ENCODE data around the gene PLCH1.

The PLCH1 gene

GRCh38 chr3:155362808-155363689 lies 381.8 kb downstream of the PLCH1 start:
- no peak for TF ChIP-seq CTCF (IDR thresholded peaks at IDR 0.05)

DNA sequence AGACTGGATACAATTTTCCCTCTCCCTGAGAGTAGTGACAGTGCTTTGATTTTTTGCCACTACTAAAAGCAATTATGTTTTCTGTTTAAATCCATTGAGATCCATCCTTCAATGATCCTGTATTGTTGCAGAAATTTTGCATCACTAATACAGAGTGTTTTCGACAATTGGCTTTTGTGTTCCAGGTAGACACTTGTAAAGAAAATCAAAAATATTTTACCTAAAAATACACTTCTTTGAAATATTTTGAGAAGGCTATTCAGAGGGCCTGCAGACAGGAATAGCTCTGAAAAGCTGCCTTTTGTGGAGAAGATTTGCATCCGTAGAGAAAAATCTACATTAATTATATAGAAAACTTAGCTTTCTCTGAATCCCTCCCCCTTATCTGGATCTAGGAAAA lies 384.6 kb downstream of the PLCH1 start:
- no peak for TF ChIP-seq CTCF (IDR thresholded peaks at IDR 0.05)

- no peak for TF ChIP-seq CTCF (IDR thresholded peaks at IDR 0.05)
Measured at GRCh38 chr3:155356594-155357370, 388.1 kb downstream of the PLCH1 start.

- TF ChIP-seq CTCF (IDR thresholded peaks at IDR 0.05) = no peak
Measured at GRCh38 chr3:155354658-155355057, 390.2 kb downstream of the PLCH1 start.

DNA sequence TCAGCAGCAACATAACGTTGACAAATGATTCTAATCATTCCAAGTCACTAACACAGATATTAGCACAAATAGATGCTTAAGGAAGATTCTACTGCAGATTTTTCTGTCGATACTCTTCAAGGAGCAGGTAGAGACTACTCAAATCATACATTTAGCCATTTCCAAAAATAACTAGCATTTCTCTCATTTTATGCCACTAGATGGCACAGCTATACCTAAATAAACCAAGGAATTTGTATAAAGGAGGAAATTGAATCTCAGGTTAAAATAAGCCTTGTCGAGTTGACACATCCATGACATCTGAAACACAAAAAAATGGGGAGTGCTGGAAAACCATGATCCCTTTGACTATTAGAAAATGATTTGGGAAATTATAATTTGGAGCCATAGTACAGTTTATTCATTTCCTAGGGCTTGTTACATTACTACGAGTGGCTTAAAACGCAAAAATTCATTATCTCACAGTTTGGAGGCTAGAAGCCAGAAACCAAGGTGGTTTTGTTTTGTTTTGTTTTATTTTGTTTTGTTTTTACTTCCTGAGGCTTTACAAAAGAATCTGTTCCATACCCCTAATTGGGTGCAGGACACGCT lies 391.9 kb downstream of the PLCH1 start:
- TF ChIP-seq CTCF (IDR thresholded peaks at IDR 0.05) = peak; percentile 63

DNA sequence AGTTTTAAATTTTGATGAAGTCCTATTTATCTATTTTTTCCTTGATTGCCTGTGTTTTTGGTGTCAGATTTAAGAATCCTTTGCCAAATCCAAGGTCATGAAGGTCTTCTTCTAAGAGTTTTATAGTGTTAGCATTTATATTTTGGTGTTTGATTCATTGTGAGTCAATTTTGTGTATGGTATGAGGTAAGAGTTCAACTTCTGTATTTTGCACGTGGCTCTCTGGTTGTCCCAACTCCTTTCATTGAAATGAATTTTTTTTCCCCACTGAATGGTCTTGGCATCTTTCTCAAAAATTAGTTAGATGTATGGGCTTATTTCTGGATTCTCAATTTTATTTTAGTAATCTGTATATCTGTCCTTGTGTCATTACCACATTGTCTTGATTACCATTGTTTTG lies 394.3 kb downstream of the PLCH1 start:
- no peak for TF ChIP-seq CTCF (IDR thresholded peaks at IDR 0.05)

DNA sequence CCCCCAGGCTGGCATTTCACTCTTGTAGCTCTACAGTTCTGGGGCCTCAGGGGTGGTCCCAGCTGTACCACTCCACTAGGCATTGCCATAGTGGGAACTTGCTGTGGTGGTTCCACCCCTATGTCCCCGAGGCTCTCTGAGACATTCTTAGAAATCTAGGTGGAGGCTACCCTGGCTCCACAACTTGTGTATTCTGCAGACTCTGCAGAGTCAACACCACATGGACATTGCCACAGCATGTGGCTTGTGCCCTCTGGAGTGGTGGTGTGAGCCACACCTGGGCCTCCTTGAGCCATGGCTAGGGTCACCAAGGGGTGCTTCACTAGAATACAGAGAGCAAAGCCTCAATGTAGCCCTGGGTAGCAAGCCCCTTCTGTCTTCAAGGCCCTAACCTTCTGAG lies 397.0 kb downstream of the PLCH1 start:
- TF ChIP-seq CTCF (IDR thresholded peaks at IDR 0.05) = no peak

Data from LNCAP (cell line).